ENCODE data around the gene DEPDC1B. TPM values are rescaled to one million over a fixed set of nuclear protein-coding genes. Genes with fewer than 3 reads are reported as not detected.

DEPDC1B gene
- total and polyA plus RNA-seq, 2 of the 8 experiments (the other 6 are each of a cell fraction or from before 2014, with no cell fraction given): 30.8 to 67.4 TPM

GRCh38 chr5:60686157-60686556 lies 13.8 kb downstream of the DEPDC1B start:
- CTCF ChIA-PET (ENCODE audit: partially characterized antibody): interaction anchor here (1.3 to 4.0 kb wide), 5 partner anchors 7 to 237 kb away, joined by 3 to 34 read pairs (median 17); partner anchors contain the start of gene DEPDC1B
- H4K8ac ChIP-seq (ENCODE audit: extremely low read depth, insufficient read depth, low read length): no peak overlapping the region
- FAIRE-seq: no peak
- no peak overlapping the region for H4K5ac ChIP-seq (ENCODE audit: insufficient read length, low read depth, low read length)
- 95% methylated on average over 4 of the region's 4 CpGs; no CpG with 5 or more reads in 1 of the 2 experiments for WGBS, 2 experiments (ENCODE audit: extremely low coverage in 1 of 2, insufficient coverage in 1 of 2, insufficient read length in 1 of 2, insufficient replicate concordance in 2 of 2, low coverage in 1 of 2, low lambda C conversion rate in 2 of 2, missing lambda C conversion rate in 1 of 2)
- DNase-seq (ENCODE audit: low read depth in 1 of 2, low spot score in 2 of 2): no peak
- H3K4ac ChIP-seq (replicated peaks; ENCODE audit: insufficient read length, low read depth, low read length): no peak overlapping the region
- H3K14ac ChIP-seq (ENCODE audit: insufficient read length): no peak overlapping the region
- H4K91ac ChIP-seq (replicated peaks; ENCODE audit: insufficient read length, low read length): no peak overlapping the region
- no peak overlapping the region for H3K4me3 ChIP-seq (ENCODE audit: extremely low read depth in 1 of 4, insufficient read depth in 2 of 4, low read depth in 3 of 4, low read length in 4 of 4)
- H2AK5ac ChIP-seq (ENCODE audit: low read depth, low read length): no peak overlapping the region
- no peak overlapping the region for H3K27ac ChIP-seq (ENCODE audit: low read depth, low read length)
- H3K9ac ChIP-seq (replicated peaks in 1 of 4; ENCODE audit: extremely low read depth in 1 of 4, low read depth in 3 of 4, low read length in 3 of 4): no peak overlapping the region
- peaks cover 3 to 7% of the 10 kb centered on the region in 2 experiments for H4K20me1 ChIP-seq (replicated peaks in 1 of 2; ENCODE audit: control insufficient read depth in 1 of 2, insufficient read depth in 2 of 2, low read length in 2 of 2)
- no peaks in the 10 kb centered on the region for H3K27me3 ChIP-seq (replicated peaks in 1 of 4; ENCODE audit: control insufficient read depth in 3 of 4, extremely low read depth in 1 of 4, insufficient read depth in 3 of 4, low read length in 3 of 4)
- no peak overlapping the region for H2AFZ ChIP-seq (ENCODE audit: low read length)
- no peaks in the 10 kb centered on the region; the same call in 1 of the 2 replicates for H3K79me1 ChIP-seq (ENCODE audit: low read depth, low read length)
- H3K23ac ChIP-seq (ENCODE audit: insufficient read length): no peak overlapping the region
- H2BK20ac ChIP-seq (ENCODE audit: low read length): no peak overlapping the region
- H2BK15ac ChIP-seq (ENCODE audit: low read length): no peak overlapping the region
- H3K36me3 ChIP-seq (ENCODE audit: control insufficient read depth in 2 of 4, insufficient read depth in 4 of 4, low read length in 3 of 4): peaks cover 6 to 24% (median 13%) of the 10 kb centered on the region in 4 experiments; a peak in 6 of 8 replicates
- H3K23me2 ChIP-seq (ENCODE audit: low read depth, low read length): no peaks in the 10 kb centered on the region
- H3K56ac ChIP-seq (replicated peaks; ENCODE audit: insufficient read length, low read depth, low read length): no peak overlapping the region
- no peak overlapping the region for H3K4me2 ChIP-seq (ENCODE audit: insufficient read depth in 1 of 2, low read depth in 2 of 2, low read length in 2 of 2)
- H3K4me1 ChIP-seq (replicated peaks in 1 of 4; ENCODE audit: control insufficient read depth in 3 of 4, insufficient read depth in 4 of 4, low read length in 3 of 4): peaks cover 0 to 3% (median 0%) of the 10 kb centered on the region in 4 experiments; a peak in 2 of 7 replicates
- H3K18ac ChIP-seq (ENCODE audit: extremely low read depth, low read length): no peak overlapping the region
- no peak overlapping the region for H2BK5ac ChIP-seq (ENCODE audit: low read depth, low read length)
- no peaks in the 10 kb centered on the region for H3K9me3 ChIP-seq (ENCODE audit: insufficient read depth in 2 of 2, low read depth in 1 of 2, low read length in 1 of 2)
- no peak overlapping the region for H2BK120ac ChIP-seq (replicated peaks; ENCODE audit: low read depth, low read length)
- no peak overlapping the region for H2BK12ac ChIP-seq (ENCODE audit: low read depth, low read length)
- POLR2A ChIA-PET (ENCODE audit: partially characterized antibody): interaction anchor here (1.2 to 4.3 kb wide), 3 partner anchors 11 to 13 kb away, joined by 3 to 27 read pairs (median 4); partner anchors contain the start of gene DEPDC1B
- H3K79me2 ChIP-seq (ENCODE audit: control insufficient read depth in 1 of 2, insufficient read depth in 2 of 2, low read length in 2 of 2): peaks cover 8 to 97% of the 10 kb centered on the region in 2 experiments; a peak in 3 of 4 replicates
- TF ChIP-seq SUZ12 (IDR thresholded peaks at IDR 0.05; ENCODE audit: low read length): no peak
- no peak for TF ChIP-seq ZNF274 (IDR thresholded peaks at IDR 0.05; ENCODE audit: borderline replicate concordance, extremely low read depth, low read length)
- no peak for TF ChIP-seq BACH1 (IDR thresholded peaks at IDR 0.05; ENCODE audit: low read length)
- no peak for TF ChIP-seq CHD1 (IDR thresholded peaks at IDR 0.05; ENCODE audit: low read depth, low read length)
- TF ChIP-seq KDM5A (IDR thresholded peaks at IDR 0.05; ENCODE audit: low read length): no peak
- no peak for TF ChIP-seq JUND (IDR thresholded peaks at IDR 0.05; ENCODE audit: low read length)
- no peak for TF ChIP-seq ATF2 (IDR thresholded peaks at IDR 0.05; ENCODE audit: low read length)
- TF ChIP-seq CEBPB (IDR thresholded peaks at IDR 0.05; ENCODE audit: low read depth, low read length): no peak
- no peak for TF ChIP-seq RXRA (IDR thresholded peaks at IDR 0.05; ENCODE audit: insufficient read depth, low read depth, low read length)
- TF ChIP-seq PHF8 (conservative IDR thresholded peaks at IDR 0.05; ENCODE audit: low read depth, low read length): no peak
- TF ChIP-seq YY1 (IDR thresholded peaks at IDR 0.05; ENCODE audit: low read depth, low read length): no peak
- no peak for TF ChIP-seq RAD21 (IDR thresholded peaks at IDR 0.05 in 1 of 2, conservative IDR thresholded peaks at IDR 0.05 in 1 of 2; ENCODE audit: low read depth in 2 of 2, low read length in 2 of 2)

All from H1 (cell line).